NCI-H187 (cell line): ENCODE measurements around the gene PC.
"Not testable (repeated sequence)": the region's sequence is repeated elsewhere in the genome, so short reads cannot be mapped to it uniquely, and the experiment has no call there.

Source experiments
- DNase-seq, 2 experiments: peaks; one replicate each; lab custom pipeline; 2025; lab: John Stamatoyannopoulos, UW

PC gene

DNA sequence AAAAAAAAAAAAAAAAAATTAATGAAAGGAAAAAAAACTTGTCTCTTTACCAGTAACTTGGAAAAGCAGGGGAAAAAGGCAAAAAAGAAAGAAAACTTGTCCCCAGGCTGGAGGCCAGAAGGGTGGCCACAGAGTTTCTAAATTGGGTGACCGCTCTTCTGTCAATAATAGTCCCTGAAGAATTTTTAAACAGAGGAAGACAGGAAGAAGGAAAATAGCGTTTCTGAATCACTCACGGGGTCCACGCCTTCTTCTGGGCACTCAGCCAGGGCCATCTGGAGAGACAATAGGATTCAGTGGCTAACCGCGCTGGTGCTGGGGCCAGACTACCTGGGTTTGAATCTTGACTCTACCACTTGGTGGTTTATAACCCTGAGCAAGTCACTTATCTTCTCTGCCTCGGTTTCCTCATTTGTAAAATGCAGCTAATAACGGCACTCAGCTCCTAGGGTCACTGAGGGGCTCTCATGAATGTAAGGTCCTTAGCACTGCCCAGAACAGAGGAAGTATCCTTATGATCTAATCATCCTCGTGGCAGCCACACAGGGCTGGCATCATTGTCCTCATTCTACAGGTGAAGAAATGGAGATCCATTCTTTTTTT lies 23.9 kb upstream of the PC start:
- DNase-seq: peak; percentile 27 to 36

DNA sequence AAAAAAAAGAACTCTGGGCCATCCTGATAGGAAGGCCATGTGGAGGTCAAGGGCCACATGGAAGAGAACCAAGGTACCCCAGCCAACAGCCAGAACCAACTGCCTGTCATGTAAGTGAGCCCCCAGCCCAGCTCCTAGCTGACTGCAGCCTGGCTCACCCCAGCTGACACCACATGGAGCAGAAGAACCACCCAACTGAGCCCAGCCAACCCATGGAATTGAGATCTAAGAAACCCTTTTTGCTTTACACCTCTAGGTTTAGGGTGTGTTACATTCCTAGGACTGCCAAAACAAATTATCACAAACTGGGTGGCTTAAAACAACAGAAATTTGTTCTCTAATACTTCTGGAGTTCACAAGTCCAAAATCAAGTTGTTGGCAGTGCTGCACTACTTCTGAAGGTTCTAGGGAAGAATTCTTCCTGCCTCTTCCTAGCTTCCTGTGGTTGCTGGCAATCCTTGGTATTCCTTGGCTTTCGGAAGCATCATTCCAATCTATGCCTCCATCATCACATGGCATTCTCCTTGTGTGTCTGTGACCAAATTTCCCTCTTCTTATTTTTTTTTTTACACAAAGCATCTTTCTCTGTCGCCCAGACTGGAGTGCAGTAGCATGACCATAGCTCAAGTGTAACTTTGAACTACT lies 21.3 kb upstream of the PC start:
- no peak for DNase-seq

DNA sequence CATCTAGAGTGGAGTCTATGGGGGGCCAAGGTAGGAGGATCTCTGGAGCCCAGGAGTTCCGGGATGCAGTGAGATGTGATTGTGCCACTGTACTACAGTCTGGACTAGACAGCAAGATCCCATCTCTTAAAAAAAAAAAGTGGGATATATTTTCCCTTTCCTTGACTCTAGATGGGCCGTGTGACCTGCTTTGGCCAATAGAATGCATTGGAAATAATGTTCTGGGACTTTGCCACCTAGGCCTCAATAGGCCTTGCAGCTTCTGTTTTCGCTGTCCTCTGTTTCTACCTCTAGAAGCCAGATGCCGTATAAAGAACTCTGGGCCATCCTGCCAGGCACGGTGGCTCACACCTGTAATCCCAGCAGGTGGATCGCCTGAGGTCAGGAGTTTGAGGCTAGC lies 20.5 kb upstream of the PC start:
- DNase-seq: no peak

DNA sequence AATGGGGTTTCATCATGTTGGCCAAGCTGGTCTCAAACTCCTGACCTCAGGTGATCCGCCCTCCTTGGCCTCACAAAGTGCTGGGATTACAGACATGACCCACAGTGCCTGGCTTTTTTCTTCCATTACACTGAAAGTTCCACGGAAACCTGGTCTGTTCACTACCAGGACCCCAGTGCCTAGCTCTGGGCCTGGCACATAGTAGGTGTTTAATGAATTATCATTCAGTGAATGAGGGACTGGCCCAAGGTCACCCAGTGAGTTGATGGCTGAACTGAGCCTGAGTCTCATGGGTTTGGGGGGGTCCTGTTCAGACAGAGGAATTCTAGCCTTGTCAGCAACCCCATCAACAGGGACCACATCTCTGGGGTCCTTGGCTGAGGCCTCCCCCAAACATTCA lies 20.0 kb upstream of the PC start:
- no peak for DNase-seq

DNA sequence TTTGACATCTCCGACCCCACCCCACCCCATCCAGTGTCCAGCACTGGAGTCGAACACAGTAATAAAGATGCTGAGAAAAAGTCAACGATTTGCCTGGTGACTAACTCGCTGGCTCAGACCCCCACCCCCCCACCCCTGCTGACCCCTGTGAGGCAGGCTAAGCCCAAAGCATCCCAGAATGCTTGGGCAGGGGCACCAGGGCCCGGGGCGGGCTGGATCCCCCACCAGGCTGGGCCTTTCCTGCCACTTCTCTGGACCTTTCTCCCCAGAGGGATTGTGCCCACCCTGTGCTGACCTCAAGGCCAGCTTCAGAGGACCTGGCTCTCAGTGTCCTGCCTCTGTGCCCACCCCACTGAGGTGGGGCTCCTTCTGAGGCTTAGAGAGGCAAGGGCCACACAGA lies 18.7 kb upstream of the PC start:
- DNase-seq: no peak

DNA sequence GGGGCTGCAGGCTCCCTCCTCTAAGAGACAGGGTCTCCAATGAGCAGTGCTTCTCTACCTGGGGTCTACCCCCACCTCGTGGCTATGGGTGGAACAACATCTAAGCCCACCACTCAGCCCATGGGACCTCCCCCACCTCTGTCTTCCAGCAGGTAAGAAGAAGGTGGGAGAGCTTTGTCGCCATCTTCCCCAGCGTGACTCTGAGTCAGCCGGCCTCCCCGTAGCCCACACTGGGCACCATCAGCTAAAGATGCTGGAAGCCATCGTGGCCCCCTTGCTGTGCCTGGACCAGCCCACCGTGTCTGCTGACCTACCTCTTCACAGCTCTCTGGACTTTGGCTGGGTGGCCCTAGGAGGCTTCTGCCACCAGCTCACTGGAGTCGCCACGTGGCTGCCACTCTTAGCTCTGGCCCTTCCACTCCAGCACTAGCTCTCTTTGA lies 17.9 kb upstream of the PC start:
- peak in 1 of 2 experiments; percentile 16 for DNase-seq

DNA sequence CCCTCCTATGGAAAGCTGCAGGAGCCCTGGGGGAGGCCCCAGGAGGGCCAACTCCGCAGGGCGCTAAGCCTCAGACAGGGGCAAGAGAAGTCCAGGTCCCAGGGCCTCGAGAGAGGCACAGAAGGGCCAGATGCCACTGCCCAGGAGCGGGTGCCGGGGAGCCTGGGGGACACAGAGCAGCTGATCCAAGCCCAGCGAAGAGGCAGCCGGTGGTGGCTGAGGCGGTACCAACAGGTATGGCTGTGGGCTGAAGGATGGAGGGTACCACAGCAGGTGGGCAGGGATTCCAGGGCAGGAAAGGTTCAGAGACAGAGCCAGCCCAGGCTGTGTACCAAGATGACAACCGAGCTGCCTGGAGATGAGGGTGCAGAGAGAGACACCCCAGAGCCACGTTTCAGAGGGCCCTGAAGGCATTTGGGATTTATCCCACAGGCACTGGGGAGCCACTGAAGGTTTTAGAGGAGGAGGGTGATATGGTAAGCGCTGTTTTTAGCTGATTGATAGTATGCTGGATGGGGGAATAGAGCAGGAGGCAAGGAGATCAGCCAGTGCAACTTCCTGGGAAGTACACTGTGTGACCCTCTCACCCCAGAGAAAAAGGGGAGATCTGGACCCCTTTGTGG lies 17.3 kb upstream of the PC start:
- DNase-seq: no peak

DNA sequence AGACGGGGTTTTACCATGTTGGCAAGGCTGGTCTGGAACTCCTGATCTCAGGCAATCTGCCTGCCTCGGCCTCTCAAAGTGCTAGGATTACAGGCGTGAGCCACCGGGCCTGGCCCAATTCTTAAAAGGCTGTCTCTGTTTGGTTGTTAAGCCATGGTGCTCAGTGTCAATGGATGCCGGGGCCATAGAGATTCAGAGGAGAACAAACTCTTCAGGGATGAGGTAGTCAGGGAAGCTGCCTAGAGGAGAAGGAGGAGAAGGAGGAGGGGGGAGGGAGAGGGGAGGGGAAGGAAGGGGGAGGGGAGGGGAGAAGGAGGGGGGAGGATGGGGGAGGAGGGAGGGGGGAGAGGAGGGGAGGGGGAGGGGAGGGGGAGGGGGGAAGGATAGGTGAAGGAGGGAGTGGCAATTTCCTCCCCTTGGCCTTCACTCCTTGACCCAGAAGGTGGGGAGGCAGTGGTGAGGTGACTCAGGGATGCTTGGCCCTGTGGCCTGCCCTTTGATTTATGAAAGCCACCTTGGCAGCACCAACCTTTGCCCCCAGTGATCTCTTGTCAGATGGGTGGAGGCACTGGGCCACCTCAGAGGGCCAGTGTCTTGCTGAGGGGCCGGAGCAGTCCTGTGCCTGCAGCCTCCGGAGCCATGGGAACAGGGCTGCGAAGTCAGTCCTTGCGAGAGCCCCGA lies 16.7 kb upstream of the PC start, which contains the start of gene C11orf86:
Gene C11orf86 (plus strand): TSS at position 581 of the 681 bp plus-strand sequence. CDS start 59 bp downstream, at position 640.
- no peak for DNase-seq

DNA sequence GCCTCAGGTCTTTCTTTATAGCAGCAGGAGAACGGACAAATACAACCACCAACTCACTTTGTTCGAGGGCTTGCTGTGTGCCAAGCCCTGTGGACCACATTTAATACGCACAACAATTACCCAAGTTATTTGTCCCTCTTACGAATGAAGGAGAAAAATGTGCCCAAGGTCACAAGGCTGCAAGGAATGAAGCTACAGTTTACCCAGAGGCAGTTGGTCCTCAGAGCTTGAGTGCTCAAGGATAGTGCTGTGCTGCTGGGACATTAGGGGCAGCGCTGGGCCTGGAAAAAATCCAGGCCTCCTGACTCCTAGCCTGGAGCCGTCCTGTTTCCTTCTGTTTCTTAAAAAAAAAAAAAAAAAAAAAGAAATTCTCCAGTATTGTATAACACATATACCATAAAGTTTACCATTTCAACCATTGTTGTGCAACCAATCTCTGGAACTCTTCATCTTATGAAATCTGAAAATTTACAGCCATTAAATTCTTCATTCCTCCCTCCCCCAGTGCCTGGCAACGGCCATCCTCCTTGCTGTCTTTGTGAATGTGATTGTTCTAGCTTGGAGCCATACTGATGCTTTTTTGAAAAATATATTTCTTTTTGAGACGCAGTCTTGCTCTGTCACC lies 15.9 kb upstream of the PC start:
- DNase-seq: no peak

DNA sequence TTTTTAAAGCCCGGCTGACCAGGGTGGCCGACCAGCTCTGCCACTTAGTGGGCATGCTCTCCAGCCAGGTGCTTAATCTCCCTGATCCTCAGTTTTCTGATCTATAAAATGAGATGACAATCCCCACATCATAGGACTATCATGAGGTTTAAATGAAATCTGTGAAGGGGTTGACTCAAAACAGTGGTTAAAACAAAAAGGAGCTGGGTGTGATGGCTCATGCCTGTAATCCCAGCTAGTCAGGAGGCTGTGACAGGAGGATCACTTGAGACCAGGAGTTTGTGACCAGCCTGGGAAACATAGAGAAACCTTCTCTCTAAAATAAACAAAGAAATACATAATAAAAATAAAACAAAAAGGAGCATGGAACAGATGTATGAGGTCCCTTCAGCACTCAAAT lies 13.3 kb upstream of the PC start:
- no peak for DNase-seq

DNA sequence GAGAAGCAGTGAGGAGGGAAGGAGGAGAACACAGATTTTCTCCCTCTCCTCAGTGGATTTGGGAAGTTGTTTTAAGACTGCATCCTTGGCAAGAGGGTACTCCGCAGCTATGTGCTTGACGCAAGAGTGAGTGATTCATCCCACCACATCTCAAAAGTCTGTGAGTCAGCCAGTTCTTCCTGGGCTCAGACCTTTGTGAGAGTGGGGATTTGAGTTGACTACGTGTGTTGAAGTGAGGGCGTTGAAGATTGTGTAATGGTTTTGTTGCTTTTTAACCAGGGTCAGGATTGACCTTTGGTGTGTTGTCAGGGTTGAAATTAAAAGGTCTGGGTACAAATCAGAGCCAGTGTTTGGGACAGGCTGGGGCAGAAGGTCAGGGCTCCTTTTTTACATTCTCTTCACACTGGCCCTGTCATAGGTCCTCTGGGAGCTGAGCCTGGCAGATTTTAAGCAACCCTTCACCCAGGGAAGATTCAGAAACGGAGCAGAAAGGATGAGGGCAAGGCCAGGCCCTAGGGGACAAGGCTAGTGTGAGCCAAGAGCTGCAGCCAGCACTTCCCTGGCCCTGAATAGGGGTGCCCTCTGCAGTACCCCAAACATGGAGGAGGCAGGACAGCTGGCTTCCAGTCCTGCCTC lies 12.7 kb upstream of the PC start:
- DNase-seq: no peak

DNA sequence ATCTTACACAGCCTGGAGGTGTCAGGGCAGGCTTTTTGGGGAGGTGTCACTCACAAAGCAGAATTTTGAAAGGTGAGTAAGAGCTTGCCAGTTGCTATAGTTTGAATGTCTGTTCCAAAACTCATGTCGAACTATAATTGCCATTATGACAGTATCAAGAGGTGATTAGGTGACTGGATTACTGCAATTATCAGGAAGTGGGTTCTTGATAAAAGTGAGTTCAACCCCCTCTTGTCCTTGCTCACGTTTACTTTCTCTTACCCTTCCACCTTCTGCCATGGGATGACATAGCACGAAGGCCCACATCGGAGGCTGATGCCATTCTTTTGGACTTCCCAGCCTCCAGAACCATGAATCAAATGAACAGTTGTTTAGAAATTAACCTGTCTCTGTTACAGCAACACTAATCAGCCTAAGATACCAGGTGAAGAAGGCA lies 12.2 kb upstream of the PC start:
- no peak for DNase-seq

DNA sequence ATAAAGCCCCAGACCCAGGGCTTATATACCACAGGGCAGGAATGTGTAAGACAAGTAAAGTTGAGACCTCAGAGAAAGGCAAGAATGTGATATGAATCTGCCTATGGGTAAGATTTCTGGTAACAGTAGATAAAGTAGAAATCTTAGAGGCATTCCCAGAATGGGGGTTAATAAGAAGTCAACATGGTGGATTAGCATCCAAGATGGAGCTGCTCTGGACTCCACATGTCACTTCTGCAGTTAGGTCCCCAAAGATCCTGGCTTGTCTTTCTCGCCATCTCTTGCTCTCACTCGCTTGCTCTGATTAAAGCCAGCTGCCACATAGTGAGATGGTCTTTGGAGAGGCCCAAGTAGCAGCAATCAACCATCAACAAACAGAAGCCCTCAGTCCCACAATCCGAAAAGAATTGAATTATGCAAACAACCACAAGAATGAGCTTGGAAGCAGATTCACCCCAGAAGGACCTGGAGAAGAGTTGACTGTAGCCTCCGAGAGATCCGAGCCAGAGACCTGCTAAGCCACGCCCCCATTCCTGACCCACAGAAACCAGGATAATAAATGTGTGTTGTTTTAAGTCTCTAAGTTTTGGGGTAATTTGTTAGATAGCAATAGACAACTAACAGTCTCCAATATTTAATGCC lies 11.5 kb upstream of the PC start:
- no peak for DNase-seq

DNA sequence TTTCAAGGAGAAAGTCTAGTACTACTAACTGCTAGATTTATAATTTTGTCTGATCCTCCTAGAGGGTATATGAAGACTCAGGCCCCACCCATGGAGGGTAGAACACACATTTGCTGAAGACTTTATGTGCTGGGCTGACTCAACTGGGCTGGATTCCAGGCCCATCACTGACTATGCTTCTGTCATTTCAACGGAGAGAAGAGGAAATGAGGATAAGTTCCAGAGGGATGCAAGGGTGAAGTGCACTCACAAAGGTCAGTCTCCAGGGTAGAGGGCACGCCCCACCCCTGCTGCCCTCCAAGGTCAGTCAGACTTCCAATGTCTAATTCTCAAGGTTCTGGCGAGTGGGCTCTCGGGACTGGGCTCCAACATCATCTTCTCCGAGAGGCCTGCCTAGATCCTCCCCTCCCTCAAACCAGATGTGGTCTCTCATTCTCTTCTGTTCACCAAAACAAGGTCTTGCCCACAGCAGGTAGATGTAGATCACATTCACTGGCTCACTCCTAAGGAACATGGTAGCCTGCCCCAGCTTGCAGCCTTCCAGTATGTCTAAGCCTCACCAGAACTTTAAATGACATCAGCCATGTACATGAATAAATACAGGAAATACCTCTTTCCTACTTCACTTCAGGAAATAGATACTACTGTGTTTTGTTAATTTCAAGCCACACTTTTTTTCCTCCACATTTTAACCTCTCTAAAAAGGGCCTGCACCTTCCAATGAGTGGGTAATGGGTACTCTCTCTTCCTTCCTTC lies 9.7 kb upstream of the PC start:
- DNase-seq: no peak

DNA sequence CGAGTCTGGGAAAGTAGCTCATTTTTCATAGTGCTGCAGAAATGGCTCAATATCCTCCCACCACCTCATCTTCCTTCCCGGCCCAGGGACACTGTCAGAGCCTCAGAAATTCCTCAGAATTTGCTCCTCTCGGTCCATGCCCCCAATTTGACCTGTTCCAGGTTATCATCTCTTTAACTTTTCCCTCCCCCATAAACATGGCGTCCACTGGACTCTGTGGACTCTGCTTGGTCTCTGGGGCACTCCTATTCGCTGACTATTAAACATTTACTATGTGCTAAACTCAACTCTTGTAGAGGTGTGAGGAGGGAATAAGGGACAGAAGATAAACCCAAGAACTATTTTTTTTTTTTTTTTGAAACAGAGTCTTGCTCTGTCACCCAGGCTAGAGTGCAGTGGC lies 8.2 kb upstream of the PC start:
- no peak for DNase-seq

DNA sequence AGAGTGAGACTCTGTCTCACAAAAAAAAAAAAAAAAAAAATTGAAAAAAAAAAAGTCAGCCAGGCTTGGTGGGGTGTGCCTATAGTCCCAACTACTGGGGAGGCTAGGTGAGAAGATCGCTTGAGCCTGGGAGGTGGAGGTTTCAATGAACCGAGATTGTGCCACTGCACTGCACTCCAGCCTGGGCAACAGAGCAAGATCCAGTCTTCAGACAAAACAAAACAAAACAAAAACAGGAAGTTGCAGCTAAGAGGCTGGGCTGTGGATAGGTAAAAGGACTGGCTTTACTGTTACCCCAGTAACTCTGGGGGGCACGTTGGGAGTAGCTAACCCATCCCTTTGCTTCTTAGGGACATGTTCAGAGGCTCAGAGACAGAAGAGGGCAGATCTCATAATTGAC lies 6.3 kb upstream of the PC start:
- DNase-seq: no peak

DNA sequence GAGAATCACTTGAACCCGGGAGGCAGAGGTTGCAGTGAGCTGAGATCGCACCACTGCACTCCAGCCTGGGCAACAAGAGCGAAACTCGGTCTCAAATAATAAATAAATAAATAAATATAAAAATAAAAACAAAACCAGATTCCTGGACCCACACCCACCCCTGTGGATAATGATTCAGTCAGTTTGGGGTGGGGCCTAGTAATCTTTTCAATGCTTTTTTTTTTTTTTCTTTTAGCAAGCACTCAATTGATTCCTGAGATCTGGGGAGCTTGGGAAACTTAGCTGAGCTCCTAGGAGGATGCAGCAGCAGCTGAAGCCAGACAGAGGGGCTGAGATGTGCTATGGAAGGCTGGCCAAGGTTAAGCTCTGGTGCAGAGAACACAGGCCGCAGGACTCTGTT lies 4.6 kb upstream of the PC start:
- DNase-seq: no peak

DNA sequence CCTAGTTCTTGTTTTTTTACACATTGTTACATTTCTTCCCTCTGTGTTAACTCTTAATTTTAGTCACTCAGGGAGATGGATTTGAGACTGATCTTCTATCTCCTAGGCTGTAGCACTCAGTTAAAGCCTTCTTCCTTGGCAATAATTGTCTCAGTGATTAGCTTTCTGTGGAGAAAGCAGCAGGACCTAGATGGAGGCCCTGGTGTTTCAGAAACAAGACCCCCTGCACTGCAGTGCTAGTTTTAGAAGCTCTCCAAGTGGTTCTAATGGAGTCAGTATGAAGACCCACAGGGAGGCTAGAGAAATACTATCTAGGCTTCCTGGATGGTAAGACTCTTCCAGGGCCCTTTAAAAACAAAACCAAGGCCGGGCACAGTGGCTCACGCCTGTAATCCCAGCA lies 4.1 kb upstream of the PC start:
- DNase-seq: no peak

DNA sequence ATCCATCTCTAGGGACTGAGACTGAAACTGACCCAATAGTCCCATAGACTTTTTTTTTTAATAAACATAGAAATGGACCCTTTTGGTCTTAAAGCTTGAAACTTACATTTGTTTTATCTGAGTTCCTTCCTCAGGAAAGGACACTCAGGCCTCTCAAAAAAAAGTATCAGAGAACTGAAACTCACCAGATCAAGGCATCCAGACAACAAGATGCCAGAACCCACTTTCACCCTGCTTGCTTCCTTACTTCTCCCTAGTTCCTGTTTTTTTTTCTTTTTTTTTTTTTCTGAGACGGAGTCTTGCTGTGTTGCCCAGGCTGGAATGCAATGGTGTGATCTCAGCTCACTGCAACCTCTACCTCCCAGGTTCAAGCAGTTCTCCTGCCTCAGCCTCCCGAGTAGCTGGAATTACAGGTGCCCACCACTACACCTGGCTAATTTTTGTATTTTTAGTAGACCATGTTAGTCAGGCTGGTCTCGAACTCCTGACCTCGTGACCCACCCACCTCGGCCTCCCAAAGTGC lies 3.6 kb upstream of the PC start:
- not testable (repeated sequence) for DNase-seq

DNA sequence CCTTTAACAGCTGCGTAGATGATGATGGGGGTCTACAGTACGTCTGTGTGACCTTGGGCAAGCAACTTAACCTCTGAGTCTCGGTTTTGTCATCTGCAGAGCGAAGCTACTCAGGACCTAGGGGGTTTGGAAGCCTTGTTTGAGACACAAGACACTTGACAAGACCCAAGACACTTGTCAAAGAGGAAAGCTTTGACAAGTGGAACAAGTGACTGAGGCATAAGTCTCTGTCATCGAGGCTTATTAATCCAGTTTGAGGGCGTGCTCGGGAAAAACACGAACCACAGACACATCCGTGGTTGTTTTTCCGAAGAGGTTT lies 732 bp upstream of the PC start:
- DNase-seq: no peak

DNA sequence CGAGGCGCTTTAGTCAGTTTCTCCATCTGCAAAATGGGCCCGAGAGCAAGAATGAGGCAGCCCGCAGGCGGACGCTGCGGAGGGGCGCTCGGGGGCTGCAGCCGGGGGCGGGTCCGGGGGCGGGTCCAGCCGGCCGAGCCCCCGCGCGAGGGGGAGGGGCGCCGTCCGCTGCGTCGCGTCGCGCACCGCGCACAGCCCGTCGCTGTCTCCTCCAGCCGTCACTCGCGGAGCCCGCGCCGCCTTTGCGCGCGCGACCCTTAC lies 282 bp downstream of the PC start:
- DNase-seq: peak in 1 of 2 experiments; percentile 54
